ENCODE data around the gene NFATC2. TPM values are rescaled to one million over a fixed set of nuclear protein-coding genes. Genes with fewer than 3 reads are reported as not detected.
A peak's percentile ranks its signal among the peaks of the same experiment; 100 is the strongest.

Gene NFATC2
- total RNA-seq, 1 experiment from 2014 or later: 6.3 TPM

GRCh38 chr20:51490635-51491034, 51.9 kb downstream of the NFATC2 start:
- H3K36me3 ChIP-seq (ENCODE audit: low read depth): no peaks in the 10 kb centered on the region
- POLR2A ChIA-PET (ENCODE audit: unreplicated experiment): no interaction called here
- H3K9me3 ChIP-seq (ENCODE audit: insufficient read depth, low read depth): no peaks in the 10 kb centered on the region
- H3K27ac ChIP-seq: no peak overlapping the region
- H3F3A ChIP-seq (ENCODE audit: insufficient read depth, low read depth): peaks cover 26% of the 10 kb centered on the region
- DNase-seq: no peak
- intact Hi-C loops (cut with micrococcal nuclease; ENCODE audit: unreplicated experiment): no loop called here
- peaks cover 24% of the 10 kb centered on the region for H3K4me1 ChIP-seq (replicated peaks; ENCODE audit: insufficient read depth)
- no peaks in the 10 kb centered on the region for H3K9me2 ChIP-seq (ENCODE audit: insufficient read depth)
- TF ChIP-seq EZH2 (IDR thresholded peaks at IDR 0.05; ENCODE audit: low read depth) (no peak), CTCF (conservative IDR thresholded peaks at IDR 0.05) (no peak)
- no peak overlapping the region for H3K4me2 ChIP-seq
- BruUV-seq (replicated peaks): no TSS peak
- H3K27me3 ChIP-seq (ENCODE audit: insufficient read depth, low read depth): no peaks in the 10 kb centered on the region
- H3K79me2 ChIP-seq (ENCODE audit: low read depth): no peaks in the 10 kb centered on the region; the same call in 1 of the 2 replicates
- H2AFZ ChIP-seq: no peak overlapping the region
- no peak overlapping the region for H3K4me3 ChIP-seq
- H4K20me1 ChIP-seq (ENCODE audit: insufficient read depth): no peaks in the 10 kb centered on the region
- CTCF ChIA-PET: no interaction called here

- Histone ChIP-seq H3K4me2 (no peak overlapping the region), H3K79me2 (ENCODE audit: low read depth) (no peaks in the 10 kb centered on the region; the same call in 1 of the 2 replicates), H3K9me3 (ENCODE audit: insufficient read depth, low read depth) (no peaks in the 10 kb centered on the region), H3K9me2 (ENCODE audit: insufficient read depth) (no peaks in the 10 kb centered on the region), H3K36me3 (ENCODE audit: low read depth) (no peaks in the 10 kb centered on the region), H3K27ac (no peak overlapping the region), H3K27me3 (ENCODE audit: insufficient read depth, low read depth) (no peaks in the 10 kb centered on the region), H3F3A (ENCODE audit: insufficient read depth, low read depth) (peaks cover 26% of the 10 kb centered on the region), H3K4me1 (replicated peaks; ENCODE audit: insufficient read depth) (peaks cover 24% of the 10 kb centered on the region), H3K4me3 (no peak overlapping the region), H2AFZ (no peak overlapping the region), H4K20me1 (ENCODE audit: insufficient read depth) (no peaks in the 10 kb centered on the region)
- intact Hi-C loops (cut with micrococcal nuclease; ENCODE audit: unreplicated experiment): loop anchor here (5.0 kb wide), 1 partner anchor 43 kb away; no protein-coding TSS in a partner anchor
- CTCF ChIA-PET: no interaction called here
- BruUV-seq (replicated peaks): no TSS peak
- POLR2A ChIA-PET (ENCODE audit: unreplicated experiment): no interaction called here
- DNase-seq: no peak
- TF ChIP-seq EZH2 (IDR thresholded peaks at IDR 0.05; ENCODE audit: low read depth): no peak
- TF ChIP-seq CTCF (conservative IDR thresholded peaks at IDR 0.05): no peak
Observed at GRCh38 chr20:51489611-51490010, 52.9 kb downstream of the NFATC2 start.

DNA sequence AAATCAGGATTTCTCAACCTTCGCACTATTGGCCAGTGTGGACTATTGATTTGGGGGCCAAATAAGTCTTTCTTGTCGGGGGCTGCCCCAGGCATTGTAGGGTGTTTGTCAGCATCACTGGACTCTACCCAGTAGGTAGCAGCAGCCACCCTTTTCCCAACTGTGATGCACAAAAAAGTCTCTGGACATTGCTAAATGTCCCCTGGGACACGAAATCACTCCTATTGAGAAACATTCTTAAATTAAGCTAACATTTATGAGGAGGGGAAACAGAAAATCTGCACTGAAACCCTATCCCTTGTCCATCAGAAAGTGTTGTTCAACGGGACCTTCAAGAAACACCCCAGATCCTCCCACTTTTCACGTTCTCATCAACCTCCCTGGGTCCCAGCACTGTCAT, 54.2 kb downstream of the NFATC2 start:
- POLR2A ChIA-PET (ENCODE audit: unreplicated experiment): interaction anchor here (0.6 to 0.7 kb wide), 3 partner anchors 15 to 622 kb away, joined by 3 to 5 read pairs (median 4); no protein-coding TSS in a partner anchor
- Histone ChIP-seq H3K27ac (peak overlapping the region; percentile 92), H3K4me1 (replicated peaks; ENCODE audit: insufficient read depth) (peaks cover 24% of the 10 kb centered on the region), H3K4me3 (peak overlapping the region; percentile 19; the same call in 1 of the 2 replicates), H3K9me2 (ENCODE audit: insufficient read depth) (no peaks in the 10 kb centered on the region), H3K79me2 (ENCODE audit: low read depth) (no peaks in the 10 kb centered on the region; the same call in 1 of the 2 replicates), H4K20me1 (ENCODE audit: insufficient read depth) (no peaks in the 10 kb centered on the region), H3F3A (ENCODE audit: insufficient read depth, low read depth) (peaks cover 26% of the 10 kb centered on the region), H3K4me2 (peak overlapping the region; percentile 85), H3K27me3 (ENCODE audit: insufficient read depth, low read depth) (no peaks in the 10 kb centered on the region), H3K9me3 (ENCODE audit: insufficient read depth, low read depth) (no peaks in the 10 kb centered on the region), H2AFZ (no peak overlapping the region), H3K36me3 (ENCODE audit: low read depth) (no peaks in the 10 kb centered on the region)
- no peak for DNase-seq
- intact Hi-C loops (cut with micrococcal nuclease; ENCODE audit: unreplicated experiment): loop anchor here (5.0 kb wide), 1 partner anchor 44 kb away; no protein-coding TSS in a partner anchor
- CTCF ChIA-PET: no interaction called here
- TF ChIP-seq EZH2 (IDR thresholded peaks at IDR 0.05; ENCODE audit: low read depth) (no peak), CTCF (conservative IDR thresholded peaks at IDR 0.05) (no peak)
- TSS peak; percentile 90 for BruUV-seq (replicated peaks)

All from PC-9 (cell line).